Heart left ventricle (tissue), 16 donors: ENCODE data around the gene VWA2. TPM values are rescaled to one million over a fixed set of nuclear protein-coding genes. Genes with fewer than 3 reads are reported as not detected.
A peak's percentile ranks its signal among the peaks of the same experiment; 100 is the strongest.

Experiments
- ATAC-seq, 4 donors: fragments of 200-7000 bp; cut with Tn5 transposase; one replicate each; pipeline ENCODE4 v1.9.1; 2020 to 2022; ENCODE audit warnings: moderate library complexity in 4 of 4, mild to moderate bottlenecking in 3 of 4, moderate number of reproducible peaks in 1 of 4
- DNase-seq, 5 donors: peaks; one replicate each; pipeline ENCODE4 v3.0.0-alpha.2; 2020
- H3K27ac ChIP-seq, 12 donors: fragments of 200-600 bp; sonication (generic) in 4 of 12; one replicate each; pipeline versions ENCODE4 v1.5.0 to v1.8.0; 2016 to 2022; ENCODE audit warnings: mild to moderate bottlenecking in 2 of 12
- H3K27me3 ChIP-seq, 9 donors: fragments of 200-600 bp; sonication (generic) in 2 of 9; one replicate each; pipeline versions ENCODE4 v1.5.1 to v1.8.0; 2016 to 2022; ENCODE audit warnings: mild to moderate bottlenecking in 3 of 9
- H3K36me3 ChIP-seq, 9 donors: fragments of 200-600 bp; sonication (generic) in 2 of 9; one replicate each; pipeline versions ENCODE4 v1.5.0 to v1.8.0; 2018 to 2022; ENCODE audit warnings: mild to moderate bottlenecking in 2 of 9
- H3K4me1 ChIP-seq, 12 donors: fragments of 200-600 bp; sonication (generic) in 4 of 12; one replicate each; pipeline versions ENCODE4 v1.5.0 to v1.8.0; 2016 to 2022; ENCODE audit warnings: mild to moderate bottlenecking in 3 of 12
- H3K4me3 ChIP-seq, 12 donors: fragments of 200-600 bp; sonication (generic) in 4 of 12; one replicate each; pipeline versions ENCODE4 v1.5.0 to v1.8.0; 2017 to 2022; ENCODE audit warnings: mild to moderate bottlenecking in 9 of 12, moderate library complexity in 4 of 12
- H3K9me3 ChIP-seq, 12 donors: fragments of 200-600 bp; sonication (generic) in 4 of 12; one replicate each; pipeline versions ENCODE4 v1.5.0 to v1.8.0; 2016 to 2022; ENCODE audit warnings: mild to moderate bottlenecking in 1 of 12
- CTCF ChIP-seq, 12 donors: fragments of 200-600 bp; sonication (generic) in 4 of 12; IDR thresholded peaks; one replicate each; pipeline versions ENCODE4 v1.5.0 to v1.8.0; 2018 to 2022; ENCODE audit warnings: antibody characterized with exemption in 12 of 12, mild to moderate bottlenecking in 5 of 12
- POLR2A ChIP-seq, 2 donors: fragments of 450-650 bp; IDR thresholded peaks; one replicate each; pipeline ENCODE4 v1.6.1; 2017; ENCODE audit warnings: antibody characterized with exemption in 2 of 2, mild to moderate bottlenecking in 2 of 2, moderate library complexity in 2 of 2
- WGBS, 4 donors: extraction: QIAGEN DNeasy Blood & Tissue Kit in 2 of 4; methylation state at CpG; one replicate each; pipeline versions ENCODE4 v1.1.5 to v1.1.7; 2013 to 2018; 5-methylcytosine and 5-hydroxymethylcytosine counted together
- intact Hi-C, 10 donors: fragments of 100-400 bp; cut with DNase I; formaldehyde crosslinking; loops; one replicate each; pipeline versions ENCODE4 v1.11.1 to v1.14.2; 2022
- polyA plus RNA-seq, 2 donors: library from polyadenylated mRNA; stranded (reverse); fragments of 200-250 nt; gene quantifications; one replicate each; pipeline ENCODE4 v1.2.3, GENCODE V29; 2013
- total RNA-seq, 9 donors: library from RNA; depleted of rRNA in 2 of 9; stranded (reverse); fragments of >200 nt in 2 of 9; fragmentation: NEBNext Ultra II Directional in 3 of 9; extraction: Animal tissue kit (Norgen Biotek cat#: 25700) in 3 of 9; gene quantifications; one replicate each; pipeline versions ENCODE4 v1.1.0 to v1.2.4, GENCODE V29; 2016 to 2023
- donor health status: ischemic (EF 13 %, LVEDD 7.1; RV severe dilation, severe dysfunction).
- donor health status: healthy with polysubstance abuse.
- donor health status: DM: no; HTN: yes; CAD: no.
- donor health status: DM: no; HTN: no; CAD: no.
- donor health status: ischemic (EF 25% LVEDD 6.9; RV normal size, moderate dysfunction).
- donor health status: ischemic (EF 25% LVEDD 5.7; RV mildly dilated, moderate dysfunction).
- donor health status: healthy.
- donor health status: DM: yes; HTN: yes; CAD: no.
- donor health status: ischemic (EF 35%, LVEDD 5.7; RV mildly dilated, moderate dysfunction).
- donor health status: nonischemic (EF 11% LVEDD 7.7; RV severe dilation, severe dysfunction).
- donor health status: DM: yes; HTN: yes; CAD: no.
- donor health status: PGD.
- donor health status: ischemic (EF 29% LVEDD 5.4; RV normal size, mild dysfunction).
- donor health status: nonischemic (EF 23%, LVEDD 6.1; RV moderate dilation, normal function).

Gene VWA2
- total and polyA plus RNA-seq, 11 donors: 0.03 to 0.41 TPM; not detected in 9

DNA sequence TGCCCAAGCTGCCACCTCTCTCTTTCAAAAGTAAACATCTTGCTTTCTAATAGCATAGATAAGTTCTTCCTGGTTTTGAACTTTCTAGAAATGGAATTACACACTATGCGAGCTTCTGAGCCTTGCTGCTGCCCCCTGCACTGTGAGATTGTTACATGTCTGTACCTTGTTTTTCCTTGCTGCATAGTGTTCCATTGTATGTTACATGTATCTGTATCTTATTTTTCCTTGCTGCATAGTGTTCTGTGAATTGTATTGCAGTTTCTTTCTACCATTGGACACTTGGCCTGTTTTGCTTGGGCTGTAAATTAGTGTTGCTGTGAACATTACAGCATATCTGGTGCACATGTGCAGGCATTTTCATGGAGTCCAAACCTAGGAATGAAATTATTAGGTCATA, 24.0 kb upstream of the VWA2 start:
- Histone ChIP-seq H3K36me3 (no peaks in the 10 kb centered on the region), H3K9me3 (no peaks in the 10 kb centered on the region)

GRCh38 chr10:114220281-114220680, 18.8 kb upstream of the VWA2 start:
- Histone ChIP-seq H3K36me3 (no peaks in the 10 kb centered on the region), H3K4me3 (no peak overlapping the region), H3K4me1 (peaks cover 0 to 9% (median 0%) of the 10 kb centered on the region in 12 donors), H3K9me3 (no peaks in the 10 kb centered on the region), H3K27me3 (no peaks in the 10 kb centered on the region), H3K27ac (no peak overlapping the region)
- TF ChIP-seq POLR2A (IDR thresholded peaks at IDR 0.05): no peak
- no peak for TF ChIP-seq CTCF (IDR thresholded peaks at IDR 0.05)
- ATAC-seq: no peak
- 79 to 86% (median 80%) methylated on average over 2 of the region's 2 CpGs for WGBS, 4 donors
- DNase-seq: no peak
- intact Hi-C loops: no loop called here

More for the DNA sequence above, 24.0 kb upstream of the VWA2 start:
- DNase-seq: no peak
- intact Hi-C loops: no loop called here
- TF ChIP-seq CTCF (IDR thresholded peaks at IDR 0.05): no peak
- no peak overlapping the region for H3K4me3 ChIP-seq
- H3K4me1 ChIP-seq: no peaks in the 10 kb centered on the region
- no peak for ATAC-seq
- no peaks in the 10 kb centered on the region for H3K27me3 ChIP-seq
- H3K27ac ChIP-seq: no peak overlapping the region
- 89 to 96% (median 93%) methylated on average over 1 of the region's 1 CpG for WGBS, 4 donors

- H3K4me3 ChIP-seq: no peak overlapping the region
- ATAC-seq: no peak
- TF ChIP-seq POLR2A (IDR thresholded peaks at IDR 0.05): no peak
- no peak for TF ChIP-seq CTCF (IDR thresholded peaks at IDR 0.05)
- intact Hi-C loops: no loop called here
- H3K36me3 ChIP-seq: no peaks in the 10 kb centered on the region
- H3K4me1 ChIP-seq: peaks cover 0 to 9% (median 0%) of the 10 kb centered on the region in 12 donors
- 78 to 84% (median 81%) methylated on average over 4 of the region's 4 CpGs for WGBS, 4 donors
- no peak overlapping the region for H3K27ac ChIP-seq
- no peaks in the 10 kb centered on the region for H3K9me3 ChIP-seq
- no peak for DNase-seq
- no peaks in the 10 kb centered on the region for H3K27me3 ChIP-seq
Observed at GRCh38 chr10:114221235-114221634, 17.8 kb upstream of the VWA2 start.

GRCh38 chr10:114223066-114223465, 16.0 kb upstream of the VWA2 start:
- Histone ChIP-seq H3K4me1 (peaks cover 0 to 9% (median 0%) of the 10 kb centered on the region in 12 donors), H3K27me3 (peaks cover 0 to under 1% (median 0%) of the 10 kb centered on the region in 9 donors), H3K4me3 (no peak overlapping the region), H3K9me3 (no peaks in the 10 kb centered on the region), H3K36me3 (no peaks in the 10 kb centered on the region), H3K27ac (no peak overlapping the region)
- 52 to 64% (median 58%) methylated on average over 3 to 4 of the region's 4 CpGs for WGBS, 4 donors
- no peak for TF ChIP-seq POLR2A (IDR thresholded peaks at IDR 0.05)
- no peak for TF ChIP-seq CTCF (IDR thresholded peaks at IDR 0.05)
- intact Hi-C loops: no loop called here
- ATAC-seq: peak; percentile 75 to 86 (median 82)
- peak in 3 of 5 donors; percentile 36 to 74 (median 49) for DNase-seq
